Measurements from ENCODE around the gene HMCN1. TPM values are rescaled to one million over a fixed set of nuclear protein-coding genes. Genes with fewer than 3 reads are reported as not detected.

The HMCN1 gene
- polyA plus RNA-seq, 1 of the 3 experiments (the other 2 are of a cell fraction), result 59.5 TPM

- CTCF ChIA-PET, result no interaction called here
- H3K9ac ChIP-seq, result no peak overlapping the region
- H3K4me2 ChIP-seq, result no peak overlapping the region
Observed at GRCh38 chr1:185938396-185938795, 204.2 kb downstream of the HMCN1 start.

GRCh38 chr1:185939142-185939541, 205.0 kb downstream of the HMCN1 start:
- POLR2A ChIA-PET, result no interaction called here
- DNase-seq, result no peak

More at GRCh38 chr1:185938396-185938795, 204.2 kb downstream of the HMCN1 start:
- H3K79me2 ChIP-seq (ENCODE audit: insufficient read depth), result no peaks in the 10 kb centered on the region
- no peak overlapping the region for H3K4me3 ChIP-seq (ENCODE audit: low read depth in 2 of 2, low read length in 1 of 2)
- H3K27me3 ChIP-seq (ENCODE audit: insufficient read depth), result peaks cover 5% of the 10 kb centered on the region; the same call in 1 of the 2 replicates
- peaks cover 0 to 14% of the 10 kb centered on the region in 2 experiments; a peak in 2 of 4 replicates for H3K4me1 ChIP-seq (ENCODE audit: control insufficient read depth in 1 of 2, insufficient read depth in 2 of 2, low read depth in 1 of 2, low read length in 1 of 2)
- WGBS (ENCODE audit: low lambda C conversion rate), result 4% methylated on average over 2 of the region's 2 CpGs
- H3F3A ChIP-seq (replicated peaks; ENCODE audit: insufficient read depth), result no peaks in the 10 kb centered on the region
- no peak overlapping the region for H3K27ac ChIP-seq (ENCODE audit: low read depth in 2 of 2, low read length in 1 of 2)
- no peaks in the 10 kb centered on the region for H3K9me3 ChIP-seq
- POLR2A ChIA-PET, result no interaction called here
- TF ChIP-seq TAF1 (IDR thresholded peaks at IDR 0.05; ENCODE audit: borderline replicate concordance, low read depth, low read length) (no peak), CTCF (IDR thresholded peaks at IDR 0.05) (no peak), NFIC (IDR thresholded peaks at IDR 0.05; ENCODE audit: borderline replicate concordance) (peak; percentile 27; the same call in 1 of the 2 replicates), FOSL2 (IDR thresholded peaks at IDR 0.05; ENCODE audit: borderline replicate concordance, low read depth) (no peak), TCF12 (IDR thresholded peaks at IDR 0.05) (no peak), RFX5 (IDR thresholded peaks at IDR 0.05; ENCODE audit: low read length) (no peak), PBX3 (IDR thresholded peaks at IDR 0.05) (no peak), NRF1 (IDR thresholded peaks at IDR 0.05; ENCODE audit: low read depth, low read length) (no peak)
- no peak for DNase-seq
- H2AFZ ChIP-seq (ENCODE audit: low read depth), result no peak overlapping the region
- peaks cover 0 to 6% of the 10 kb centered on the region in 2 experiments for H3K36me3 ChIP-seq (replicated peaks in 1 of 2; ENCODE audit: control insufficient read depth in 1 of 2, insufficient read depth in 2 of 2, low read length in 1 of 2)
- no peaks in the 10 kb centered on the region for H3K9me2 ChIP-seq
- no peaks in the 10 kb centered on the region for H4K20me1 ChIP-seq (ENCODE audit: insufficient read depth)

More at GRCh38 chr1:185939142-185939541, 205.0 kb downstream of the HMCN1 start:
- H3K79me2 ChIP-seq (ENCODE audit: insufficient read depth), result no peaks in the 10 kb centered on the region
- H3K27me3 ChIP-seq (ENCODE audit: insufficient read depth), result peaks cover 9% of the 10 kb centered on the region; the same call in 1 of the 2 replicates
- no peak overlapping the region for H3K9ac ChIP-seq
- no peaks in the 10 kb centered on the region for H3K9me2 ChIP-seq
- H2AFZ ChIP-seq (ENCODE audit: low read depth), result no peak overlapping the region
- no peaks in the 10 kb centered on the region for H4K20me1 ChIP-seq (ENCODE audit: insufficient read depth)
- H3K27ac ChIP-seq (ENCODE audit: low read depth in 2 of 2, low read length in 1 of 2), result no peak overlapping the region
- no peaks in the 10 kb centered on the region for H3K9me3 ChIP-seq
- H3K4me2 ChIP-seq, result no peak overlapping the region
- peaks cover 0 to 9% of the 10 kb centered on the region in 2 experiments; a peak in 2 of 4 replicates for H3K4me1 ChIP-seq (ENCODE audit: control insufficient read depth in 1 of 2, insufficient read depth in 2 of 2, low read depth in 1 of 2, low read length in 1 of 2)
- 6% methylated on average over 3 of the region's 3 CpGs for WGBS (ENCODE audit: low lambda C conversion rate)
- peaks cover 0 to 6% of the 10 kb centered on the region in 2 experiments for H3K36me3 ChIP-seq (replicated peaks in 1 of 2; ENCODE audit: control insufficient read depth in 1 of 2, insufficient read depth in 2 of 2, low read length in 1 of 2)
- CTCF ChIA-PET, result no interaction called here
- no peak for TF ChIP-seq RAD21 (IDR thresholded peaks at IDR 0.05; ENCODE audit: low read length)
- TF ChIP-seq USF2 (IDR thresholded peaks at IDR 0.05; ENCODE audit: borderline replicate concordance, low read depth, low read length), result no peak
- no peak for TF ChIP-seq FOXM1 (IDR thresholded peaks at IDR 0.05; ENCODE audit: low read depth)
- TF ChIP-seq TAF1 (IDR thresholded peaks at IDR 0.05; ENCODE audit: borderline replicate concordance, low read depth, low read length), result no peak
- no peak for TF ChIP-seq MXI1 (IDR thresholded peaks at IDR 0.05; ENCODE audit: low read depth, low read length)
- TF ChIP-seq RCOR1 (IDR thresholded peaks at IDR 0.05; ENCODE audit: low read length), result no peak
- TF ChIP-seq EP300 (IDR thresholded peaks at IDR 0.05; ENCODE audit: borderline replicate concordance in 1 of 2, low read depth in 1 of 2, low read length in 1 of 2), result no peak
- no peak for TF ChIP-seq FOSL2 (IDR thresholded peaks at IDR 0.05; ENCODE audit: borderline replicate concordance, low read depth)
- no peak for TF ChIP-seq SIN3A (IDR thresholded peaks at IDR 0.05; ENCODE audit: borderline replicate concordance, low read depth, low read length)
- no peak for TF ChIP-seq RFX5 (IDR thresholded peaks at IDR 0.05; ENCODE audit: low read length)
- TF ChIP-seq YY1 (IDR thresholded peaks at IDR 0.05; ENCODE audit: low read depth), result no peak
- no peak for TF ChIP-seq EZH2phosphoT487 (IDR thresholded peaks at IDR 0.05; ENCODE audit: borderline replicate concordance, low read depth)
- TF ChIP-seq NFIC (IDR thresholded peaks at IDR 0.05; ENCODE audit: borderline replicate concordance), result no peak
- TF ChIP-seq NRF1 (IDR thresholded peaks at IDR 0.05; ENCODE audit: low read depth, low read length), result no peak
- TF ChIP-seq IRF3 (IDR thresholded peaks at IDR 0.05; ENCODE audit: low read depth, low read length), result no peak
- H3K4me3 ChIP-seq (ENCODE audit: low read depth in 2 of 2, low read length in 1 of 2), result no peak overlapping the region
- no peaks in the 10 kb centered on the region for H3F3A ChIP-seq (replicated peaks; ENCODE audit: insufficient read depth)
